HepG2 (cell line): ENCODE results near the gene HIPK4. TPM values are rescaled to one million over a fixed set of nuclear protein-coding genes. Genes with fewer than 3 reads are reported as not detected.

Experiments
- ADNP ChIP-seq: sonication (generic); formaldehyde crosslinking; IDR thresholded peaks from 2 replicates; pipeline ENCODE4 v1.4.0; 2020; ENCODE audit warnings: missing genetic modification reagents
- EHMT2 ChIP-seq: fragments of 200-600 bp; sonication (generic); IDR thresholded peaks from 2 replicates; pipeline ENCODE4 v1.7.0; 2017; ENCODE audit warnings: antibody characterized with exemption, low read depth, low read length, borderline replicate concordance
- ETS1 ChIP-seq: sonication (generic); formaldehyde crosslinking; IDR thresholded peaks from 2 replicates; pipeline ENCODE4 v1.4.0; 2020; ENCODE audit warnings: missing genetic modification reagents
- HES4 ChIP-seq: sonication (generic); formaldehyde crosslinking; IDR thresholded peaks from 2 replicates; pipeline ENCODE4 v1.9.0; 2021; ENCODE audit warnings: mild to moderate bottlenecking, missing genetic modification reagents, borderline replicate concordance
- HIVEP1 ChIP-seq: sonication (generic); formaldehyde crosslinking; IDR thresholded peaks from 2 replicates; pipeline ENCODE4 v1.4.0; 2020; ENCODE audit warnings: mild to moderate bottlenecking, missing genetic modification reagents
- JARID2 ChIP-seq: sonication (generic); formaldehyde crosslinking; IDR thresholded peaks from 2 replicates; pipeline ENCODE4 v1.8.1; 2023; ENCODE audit warnings: missing genetic modification reagents, inconsistent platforms; ENCODE audit not compliant: insufficient replicate concordance
- MIER2 ChIP-seq: IDR thresholded peaks from 2 replicates; pipeline ENCODE4 v1.6.1; 2016; ENCODE audit warnings: missing biosample characterization, missing genetic modification reagents
- TFAP4 ChIP-seq: sonication (generic); IDR thresholded peaks from 2 replicates; pipeline ENCODE4 v1.6.1; 2016; ENCODE audit warnings: low read depth, borderline replicate concordance
- ZBTB10 ChIP-seq: sonication (generic); formaldehyde crosslinking; IDR thresholded peaks from 2 replicates; pipeline ENCODE4 v1.4.0; 2020; ENCODE audit warnings: missing genetic modification reagents, borderline replicate concordance
- ZBTB40 ChIP-seq, 2 experiments: fragments of 450-650 bp in 1 of 2; sonication (generic) in 1 of 2; formaldehyde crosslinking in 1 of 2; IDR thresholded peaks; 2 replicates each; pipeline versions ENCODE4 v1.6.1 to v1.8.0; 2016 to 2022; ENCODE audit warnings: antibody characterized with exemption in 1 of 2, mild to moderate bottlenecking in 1 of 2, missing genetic modification reagents in 1 of 2
- ZNF460 ChIP-seq: sonication (generic); formaldehyde crosslinking; IDR thresholded peaks from 2 replicates; pipeline ENCODE4 v1.5.1; 2020; ENCODE audit warnings: missing genetic modification reagents, mild to moderate bottlenecking, borderline replicate concordance
- ZNF484 ChIP-seq: sonication (generic); formaldehyde crosslinking; IDR thresholded peaks from 2 replicates; pipeline ENCODE4 v1.5.1; 2020; ENCODE audit warnings: mild to moderate bottlenecking, low read depth, missing genetic modification reagents, borderline replicate concordance
- ZNF766 ChIP-seq: sonication (generic); formaldehyde crosslinking; IDR thresholded peaks from 2 replicates; pipeline ENCODE4 v1.5.0; 2020; ENCODE audit warnings: missing genetic modification reagents, borderline replicate concordance
- ZSCAN30 ChIP-seq: sonication (generic); formaldehyde crosslinking; IDR thresholded peaks from 2 replicates; pipeline ENCODE4 v1.5.0; 2020; ENCODE audit warnings: mild to moderate bottlenecking, missing genetic modification reagents
- polyA plus RNA-seq, 8 experiments: library from polyadenylated mRNA; depleted of rRNA in 3 of 8; stranded (reverse) in 7 of 8; unstranded in 1 of 8; fragments of >200 nt; fragmentation: Illumina TruSeq in 4 of 8; extraction: Trizol in 4 of 8; gene quantifications; 2 replicates each; pipeline versions ENCODE4 v1.2.1 to v1.2.3, GENCODE V29; 2011 to 2016; ENCODE audit warnings: low read depth in 4 of 8, missing spikeins in 1 of 8, mixed read lengths in 1 of 8; ENCODE audit not compliant: insufficient read depth in 1 of 8
- total RNA-seq, 5 experiments: library from RNA; depleted of rRNA; stranded (reverse); fragments of >200 nt; fragmentation: Illumina TruSeq; extraction: Trizol; gene quantifications; 2 replicates each; pipeline ENCODE4 v1.2.3, GENCODE V29; 2016; ENCODE audit warnings: low read depth in 1 of 5

HIPK4 gene
- total and polyA plus RNA-seq, 2 of the 13 experiments (the other 11 are each of a cell fraction or from before 2014, with no cell fraction given), result 0.03 TPM; not detected in 1

GRCh38 chr19:40425450-40426287 is 35.7 kb upstream of the HIPK4 start, which contains the start of gene SERTAD1 (continued):
- TF ChIP-seq ZBTB40 (IDR thresholded peaks at IDR 0.05), result no peak
- TF ChIP-seq ZBTB40 (CRISPR knock-in tag; IDR thresholded peaks at IDR 0.05), result peak; percentile 55; the same call in 1 of the 2 replicates
- TF ChIP-seq ZNF460 (CRISPR knock-in tag), result no peak
- peak; percentile 85 for TF ChIP-seq HES4 (CRISPR knock-in tag)
- no peak for TF ChIP-seq ZSCAN30 (CRISPR knock-in tag)
- no peak for TF ChIP-seq EHMT2
- no peak for TF ChIP-seq ZNF484
- no peak for TF ChIP-seq ETS1
- TF ChIP-seq ZNF766 (CRISPR knock-in tag), result no peak
- no peak for TF ChIP-seq ZBTB10 (CRISPR knock-in tag)
- no peak for TF ChIP-seq ADNP (CRISPR knock-in tag)
- TF ChIP-seq MIER2, result no peak
- TF ChIP-seq JARID2 (CRISPR knock-in tag), result no peak
- TF ChIP-seq TFAP4, result no peak
- TF ChIP-seq HIVEP1, result no peak
